OCI-M1 (cell line): ENCODE measurements around the gene NPHS1.
A peak's percentile ranks its signal among the peaks of the same experiment; 100 is the strongest.
"Not testable (repeated sequence)": the region's sequence is repeated elsewhere in the genome, so short reads cannot be mapped to it uniquely, and the experiment has no call there.

ENCODE experiments used
- DNase-seq: peaks from one replicate; lab custom pipeline; 2025; lab: John Stamatoyannopoulos, UW

The NPHS1 gene, protein sequence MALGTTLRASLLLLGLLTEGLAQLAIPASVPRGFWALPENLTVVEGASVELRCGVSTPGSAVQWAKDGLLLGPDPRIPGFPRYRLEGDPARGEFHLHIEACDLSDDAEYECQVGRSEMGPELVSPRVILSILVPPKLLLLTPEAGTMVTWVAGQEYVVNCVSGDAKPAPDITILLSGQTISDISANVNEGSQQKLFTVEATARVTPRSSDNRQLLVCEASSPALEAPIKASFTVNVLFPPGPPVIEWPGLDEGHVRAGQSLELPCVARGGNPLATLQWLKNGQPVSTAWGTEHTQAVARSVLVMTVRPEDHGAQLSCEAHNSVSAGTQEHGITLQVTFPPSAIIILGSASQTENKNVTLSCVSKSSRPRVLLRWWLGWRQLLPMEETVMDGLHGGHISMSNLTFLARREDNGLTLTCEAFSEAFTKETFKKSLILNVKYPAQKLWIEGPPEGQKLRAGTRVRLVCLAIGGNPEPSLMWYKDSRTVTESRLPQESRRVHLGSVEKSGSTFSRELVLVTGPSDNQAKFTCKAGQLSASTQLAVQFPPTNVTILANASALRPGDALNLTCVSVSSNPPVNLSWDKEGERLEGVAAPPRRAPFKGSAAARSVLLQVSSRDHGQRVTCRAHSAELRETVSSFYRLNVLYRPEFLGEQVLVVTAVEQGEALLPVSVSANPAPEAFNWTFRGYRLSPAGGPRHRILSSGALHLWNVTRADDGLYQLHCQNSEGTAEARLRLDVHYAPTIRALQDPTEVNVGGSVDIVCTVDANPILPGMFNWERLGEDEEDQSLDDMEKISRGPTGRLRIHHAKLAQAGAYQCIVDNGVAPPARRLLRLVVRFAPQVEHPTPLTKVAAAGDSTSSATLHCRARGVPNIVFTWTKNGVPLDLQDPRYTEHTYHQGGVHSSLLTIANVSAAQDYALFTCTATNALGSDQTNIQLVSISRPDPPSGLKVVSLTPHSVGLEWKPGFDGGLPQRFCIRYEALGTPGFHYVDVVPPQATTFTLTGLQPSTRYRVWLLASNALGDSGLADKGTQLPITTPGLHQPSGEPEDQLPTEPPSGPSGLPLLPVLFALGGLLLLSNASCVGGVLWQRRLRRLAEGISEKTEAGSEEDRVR (N-terminal part only)

DNA sequence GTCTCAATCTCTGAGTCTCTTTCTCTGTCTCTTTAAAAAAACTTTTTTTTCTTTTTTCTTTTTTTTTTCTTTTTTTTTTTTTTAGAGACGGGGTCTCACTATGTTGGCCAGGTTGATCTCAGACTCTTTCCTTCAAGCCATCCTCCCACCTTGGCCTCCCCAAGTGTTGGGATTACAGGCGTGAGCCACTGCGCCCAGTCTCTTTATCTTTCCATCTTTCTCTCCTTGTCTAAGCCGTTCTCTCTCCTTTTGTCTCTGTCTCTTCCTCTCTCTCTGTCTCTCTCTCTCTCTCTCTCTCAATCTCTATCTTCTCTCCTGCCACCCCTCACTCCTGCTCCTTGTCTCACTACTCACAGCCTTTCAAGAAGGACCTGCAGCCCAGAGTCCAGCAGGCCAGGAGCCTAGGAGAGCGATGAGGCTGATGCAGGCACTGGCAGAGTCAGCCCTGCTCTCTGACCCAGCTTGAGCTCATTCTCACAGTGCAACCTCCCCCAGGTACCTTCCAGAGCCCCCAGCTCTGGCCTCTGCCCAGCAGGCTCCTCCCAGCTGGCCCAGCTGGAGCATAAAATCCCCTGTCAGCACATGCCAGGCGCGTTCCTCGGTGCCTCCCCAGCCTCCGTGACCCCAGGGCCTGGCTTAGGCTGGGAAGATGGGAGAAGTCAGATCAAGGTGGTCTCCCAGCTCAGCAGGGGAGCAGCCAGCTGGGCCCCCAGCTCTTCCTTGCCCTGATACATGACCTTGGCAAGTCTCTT, at the start of gene NPHS1:
Gene NPHS1 (minus strand): TSS at position 476 of the 752 bp plus-strand sequence. CDS start 667 bp downstream, outside the sequence.
- no peak for DNase-seq

DNA sequence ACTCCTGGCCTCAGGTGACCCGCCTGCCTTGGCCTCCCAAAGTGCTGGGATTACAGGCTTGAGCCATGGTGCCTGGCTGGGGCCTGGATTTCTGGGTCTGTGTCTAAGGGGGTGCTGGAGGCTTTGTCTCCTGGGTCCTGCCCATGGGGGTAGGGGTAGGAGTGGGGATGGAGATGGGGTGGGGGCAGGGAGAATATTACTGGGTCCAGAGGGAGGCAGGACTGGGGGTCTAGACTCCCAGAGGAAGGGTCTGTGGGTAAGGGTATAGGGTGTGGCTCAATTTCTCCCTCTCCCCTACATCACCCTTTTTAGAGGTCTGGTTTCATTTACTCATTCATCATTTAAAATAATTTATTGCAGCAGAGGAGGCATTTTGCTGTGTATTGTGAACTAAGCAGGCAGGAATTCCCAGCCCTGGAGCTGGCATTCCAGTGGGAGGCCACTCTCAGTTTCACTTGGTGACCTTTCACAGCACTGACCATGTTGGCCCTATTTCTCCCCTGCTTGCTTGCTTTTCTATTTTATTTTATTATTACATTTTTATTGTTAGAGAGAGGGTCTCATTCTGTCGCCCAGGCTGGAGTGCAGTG, 48.8 kb upstream of the NPHS1 start:
- no peak for DNase-seq

DNA sequence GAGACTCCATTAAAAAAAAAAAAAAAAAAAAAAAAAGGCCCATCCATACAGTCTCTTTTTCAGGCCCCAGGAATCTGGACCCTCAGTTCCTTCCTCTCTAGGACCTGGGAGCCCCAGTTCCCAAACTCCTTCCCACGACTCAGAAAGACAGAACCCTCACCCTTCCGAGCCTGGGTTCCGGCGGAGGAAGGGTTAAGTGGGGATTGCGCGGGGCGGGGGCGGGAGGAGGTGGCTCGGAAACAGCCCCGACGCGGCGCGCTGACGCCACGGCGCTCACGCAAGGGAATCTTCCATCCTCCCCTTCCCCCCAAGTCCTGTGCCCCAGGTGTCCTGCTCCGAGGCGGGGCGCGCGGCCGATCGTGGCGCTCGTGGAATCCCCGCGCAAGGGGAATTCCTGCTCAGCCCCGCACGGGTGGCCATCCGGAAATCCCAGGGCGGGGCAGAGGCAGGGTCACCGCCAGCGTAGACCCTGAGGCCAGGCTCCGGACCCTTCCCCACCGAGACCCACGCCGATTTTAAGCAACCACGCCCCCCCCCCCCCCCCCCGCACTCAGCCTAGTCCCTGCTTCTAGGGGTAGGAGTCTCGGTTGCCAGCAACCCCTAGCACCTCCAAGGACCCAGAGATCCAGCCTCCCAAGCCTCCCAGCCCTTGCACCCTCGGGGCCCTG, 47.4 kb upstream of the NPHS1 start:
- peak; percentile 92 for DNase-seq

DNA sequence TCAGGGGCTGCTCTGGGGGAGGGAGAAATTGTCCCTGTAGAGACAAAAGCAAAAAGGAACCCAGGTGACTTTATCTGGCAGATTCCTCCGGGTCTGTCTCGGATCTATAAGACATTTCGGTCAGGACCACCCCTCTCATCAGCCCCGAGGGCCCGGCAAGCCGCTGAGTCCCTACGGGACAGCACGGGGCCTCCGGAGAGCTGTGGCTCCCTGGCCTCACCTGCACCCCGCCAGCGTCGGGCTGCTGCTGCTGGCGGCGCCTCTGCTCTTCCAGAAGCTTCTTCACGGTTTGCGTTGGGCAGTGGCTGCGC, 46.1 kb upstream of the NPHS1 start:
- DNase-seq = no peak

DNA sequence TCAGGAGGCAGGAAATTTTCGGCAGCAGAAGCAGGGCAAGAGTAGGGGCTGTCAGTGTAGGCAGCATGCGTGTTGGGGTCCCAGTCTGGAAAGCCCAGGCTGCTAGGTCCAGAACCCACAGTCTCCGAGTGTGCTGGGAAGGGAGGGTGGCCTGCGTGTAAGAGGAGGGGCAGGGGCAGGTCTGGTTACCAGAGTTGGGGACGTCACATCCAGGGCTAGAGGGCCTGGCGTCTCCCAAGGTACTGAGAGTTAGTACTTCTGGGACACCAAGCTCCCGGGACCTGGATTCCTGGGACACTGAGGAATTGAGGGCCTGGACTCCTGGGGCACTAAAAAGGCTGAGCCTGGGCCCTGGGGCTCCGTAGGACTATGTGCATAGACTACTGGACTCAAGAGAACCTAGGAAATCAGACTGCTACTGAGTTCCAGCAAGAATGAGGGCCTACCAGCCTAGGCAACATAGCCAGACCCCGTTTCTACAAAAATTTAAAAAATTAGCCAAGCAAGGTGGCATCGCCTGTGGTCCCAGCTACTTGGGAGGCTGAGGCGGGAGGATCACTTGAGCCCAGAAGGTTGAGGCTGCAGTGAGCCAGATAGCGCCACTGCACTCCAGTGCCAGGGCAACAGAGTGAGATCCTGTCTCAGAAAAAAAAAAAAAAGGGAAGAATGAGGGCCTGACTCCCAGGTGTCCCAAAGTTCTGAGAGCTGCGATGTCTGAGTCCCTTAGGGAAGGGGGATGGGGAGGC, 45.6 kb upstream of the NPHS1 start:
- DNase-seq = no peak

DNA sequence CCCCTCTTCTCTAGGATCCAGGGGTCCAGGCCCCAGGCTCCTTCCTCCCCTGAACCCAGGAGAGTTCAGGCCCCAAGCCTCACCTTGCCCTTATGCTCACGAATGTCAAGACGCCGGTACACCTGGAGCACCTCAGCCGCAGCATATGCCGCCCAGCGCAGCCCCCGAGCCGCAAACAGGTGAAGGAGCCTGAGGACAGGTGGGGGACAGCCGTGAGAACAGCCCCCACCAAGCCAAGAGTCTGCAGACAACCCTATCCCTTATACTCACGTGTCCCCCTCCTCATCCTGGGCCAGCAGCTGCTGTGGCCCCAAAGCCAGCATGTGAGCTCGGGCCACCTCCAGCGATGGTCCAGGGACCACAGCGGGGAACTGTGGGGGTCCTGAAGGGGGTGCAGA, 44.3 kb upstream of the NPHS1 start:
- no peak for DNase-seq

DNA sequence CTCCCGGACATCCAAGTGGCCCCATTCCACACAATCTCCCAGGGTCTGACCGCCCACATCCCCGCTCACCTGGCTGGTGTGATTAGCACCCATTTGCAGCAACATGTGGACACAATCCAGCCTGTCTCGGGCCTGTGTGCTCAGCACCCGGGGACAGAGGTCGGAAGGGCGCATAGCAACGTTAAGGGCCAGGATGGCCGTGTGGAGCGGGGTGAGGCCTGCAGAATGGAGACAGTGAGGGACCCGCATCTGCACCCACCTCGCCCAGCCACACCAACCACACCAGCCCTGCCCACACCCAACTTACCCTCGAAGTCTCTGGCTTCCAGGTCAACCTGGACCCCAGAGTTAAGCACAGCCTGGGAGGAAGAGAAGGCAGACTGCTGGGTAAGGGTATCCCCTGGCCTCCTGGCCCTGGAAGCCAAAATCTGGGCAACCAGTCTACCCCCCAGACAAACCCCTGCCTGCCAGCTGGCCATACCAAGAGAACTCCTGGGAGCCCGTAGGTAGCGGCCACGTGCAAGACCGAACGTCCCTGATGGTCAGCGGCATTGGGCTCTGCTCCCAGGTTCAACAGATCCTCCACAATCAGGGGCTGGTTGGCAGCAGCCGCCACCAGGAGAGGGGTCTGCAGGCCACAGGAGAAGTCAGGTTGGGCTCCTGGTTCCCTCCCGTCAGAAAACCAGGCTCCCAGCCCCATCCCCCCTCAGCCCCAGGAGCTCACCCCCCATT, 43.8 kb upstream of the NPHS1 start:
- no peak for DNase-seq

DNA sequence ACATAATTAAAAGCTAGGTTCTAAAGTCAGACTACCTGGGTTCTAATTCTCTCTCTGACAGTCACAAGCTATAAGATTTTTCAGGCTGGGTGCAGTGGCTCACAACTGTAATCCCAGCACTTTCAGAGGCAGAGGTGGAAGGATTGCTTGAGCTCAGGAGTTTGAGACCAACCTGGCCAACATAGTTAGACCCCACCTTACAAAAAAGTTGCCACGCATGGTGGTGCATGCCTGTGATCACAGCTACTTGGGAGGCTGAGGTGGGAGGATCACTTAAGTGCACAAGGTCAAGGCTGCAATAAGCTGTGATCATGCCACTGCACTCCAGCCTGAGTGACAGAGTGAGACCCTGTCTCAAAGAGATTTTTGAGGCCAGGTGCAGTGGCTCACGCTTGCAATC, 42.0 kb upstream of the NPHS1 start:
- DNase-seq = no peak

DNA sequence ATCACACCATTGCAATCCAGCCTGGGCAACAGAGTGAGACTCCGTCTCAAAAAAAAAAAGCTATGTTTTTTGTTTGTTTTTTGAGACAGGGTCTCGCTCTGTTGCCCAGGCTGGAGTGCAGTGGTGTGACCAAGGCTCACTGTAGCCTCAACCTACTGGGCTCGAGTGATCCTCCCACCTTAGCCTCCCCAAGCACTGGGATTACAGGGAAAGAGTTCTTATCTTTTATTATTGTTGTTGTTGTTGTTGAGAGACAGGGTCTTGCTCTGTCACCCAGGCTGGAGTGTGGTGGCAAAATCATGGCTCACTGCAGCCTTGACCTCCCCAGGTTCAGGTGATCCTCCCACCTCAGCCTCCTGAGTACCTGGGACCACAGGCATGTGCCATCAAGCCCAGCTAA, 39.5 kb upstream of the NPHS1 start:
- not testable (repeated sequence) for DNase-seq

DNA sequence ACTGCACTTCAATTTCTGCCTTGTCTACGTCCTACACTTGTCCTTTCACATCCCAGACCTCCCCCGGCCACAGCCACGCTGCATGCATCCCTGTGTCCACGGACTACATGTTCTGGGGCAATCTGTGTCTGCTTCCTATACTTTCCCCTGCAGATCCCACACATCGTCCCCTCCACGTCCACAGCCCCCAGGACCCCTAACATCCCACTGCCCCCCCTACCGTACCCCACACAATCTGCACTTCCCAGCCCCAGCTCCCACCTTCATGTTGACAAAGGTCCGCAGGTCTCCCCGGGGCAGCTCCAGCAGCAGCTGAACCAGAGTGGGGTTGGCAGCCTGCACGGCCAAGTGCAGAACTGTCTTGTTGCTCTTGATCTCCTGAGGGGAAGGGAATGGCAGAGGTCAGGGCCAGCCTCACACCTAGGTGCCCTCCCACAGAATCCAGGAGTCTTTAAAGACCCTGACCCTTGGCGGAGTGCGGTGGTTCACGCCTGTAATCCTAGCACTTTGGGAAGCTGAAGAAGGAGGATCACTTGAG, 37.9 kb upstream of the NPHS1 start:
- no peak for DNase-seq

DNA sequence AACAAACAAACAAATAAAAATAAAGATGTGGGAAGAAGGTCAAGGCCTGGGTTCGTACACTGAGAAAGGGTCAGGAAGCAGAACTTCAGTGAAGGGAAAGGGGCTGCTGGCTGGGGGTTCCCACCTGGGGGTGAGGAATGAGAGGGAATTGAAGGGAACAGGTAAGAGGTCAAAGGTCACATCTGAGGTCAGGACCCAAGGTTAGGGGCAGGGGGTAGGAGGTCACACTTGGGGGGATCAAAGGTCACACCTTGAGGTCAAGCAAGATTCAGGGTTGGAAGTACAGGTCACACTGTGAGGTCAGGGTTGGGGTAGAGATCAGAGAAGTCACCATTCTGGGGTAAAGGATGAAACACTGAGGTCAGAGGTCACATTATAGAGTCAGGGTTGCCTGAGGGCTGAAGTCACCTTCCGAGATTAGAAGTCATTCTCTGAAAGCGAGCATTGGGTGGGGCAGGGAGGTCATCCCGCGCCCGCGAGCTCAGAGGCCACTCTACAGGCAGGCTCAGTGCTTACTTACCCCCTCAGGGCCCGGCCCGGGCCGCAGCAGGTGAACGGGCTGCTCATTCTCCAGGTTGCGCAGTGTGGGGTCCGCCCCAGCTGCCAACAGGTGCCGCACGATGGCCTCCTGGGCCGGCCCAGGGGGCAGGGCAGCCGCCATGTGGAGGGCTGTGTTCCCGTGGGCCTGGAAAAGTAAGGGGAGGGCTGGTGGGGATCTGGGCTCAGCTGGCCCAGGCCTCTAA, 37.2 kb upstream of the NPHS1 start:
- DNase-seq = no peak

DNA sequence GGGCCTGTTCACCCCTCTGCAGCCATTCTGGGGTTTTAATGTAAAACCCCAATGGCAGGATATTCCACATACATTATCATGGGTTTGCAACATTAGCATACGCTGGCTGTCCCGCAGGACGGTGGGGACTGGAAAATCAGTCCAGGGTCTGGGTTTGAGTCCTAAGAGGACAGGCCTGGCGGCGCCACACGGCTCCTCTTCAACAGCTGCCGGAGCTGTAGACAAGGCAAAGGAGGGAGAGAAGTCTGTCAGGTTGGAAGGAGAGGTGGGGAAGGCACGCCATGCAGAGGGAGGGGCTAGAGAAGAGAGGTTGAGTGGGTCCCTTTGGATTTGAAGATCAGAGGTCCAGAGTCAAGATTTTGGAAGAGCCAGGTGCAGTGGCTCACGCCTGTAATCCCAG, 36.1 kb upstream of the NPHS1 start:
- no peak for DNase-seq

DNA sequence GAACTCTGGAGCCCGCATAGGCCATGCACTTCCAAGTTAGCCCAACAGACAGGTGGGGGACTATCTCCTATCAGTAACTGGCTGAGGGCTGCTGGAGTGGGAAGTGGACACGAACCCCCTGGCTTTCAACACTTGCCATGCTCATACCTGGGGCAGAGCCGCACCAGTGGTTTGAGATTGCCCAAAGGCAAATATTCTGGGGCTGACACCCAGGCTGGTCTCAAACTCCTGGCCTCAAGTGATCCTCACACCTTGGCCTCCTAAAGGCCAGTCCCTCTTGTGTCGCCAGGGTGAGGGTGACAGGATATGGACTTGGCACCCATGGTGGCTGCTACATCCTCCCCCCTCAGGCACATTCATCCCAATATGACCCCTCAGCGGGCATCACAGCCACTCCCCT, 34.9 kb upstream of the NPHS1 start:
- DNase-seq = no peak

DNA sequence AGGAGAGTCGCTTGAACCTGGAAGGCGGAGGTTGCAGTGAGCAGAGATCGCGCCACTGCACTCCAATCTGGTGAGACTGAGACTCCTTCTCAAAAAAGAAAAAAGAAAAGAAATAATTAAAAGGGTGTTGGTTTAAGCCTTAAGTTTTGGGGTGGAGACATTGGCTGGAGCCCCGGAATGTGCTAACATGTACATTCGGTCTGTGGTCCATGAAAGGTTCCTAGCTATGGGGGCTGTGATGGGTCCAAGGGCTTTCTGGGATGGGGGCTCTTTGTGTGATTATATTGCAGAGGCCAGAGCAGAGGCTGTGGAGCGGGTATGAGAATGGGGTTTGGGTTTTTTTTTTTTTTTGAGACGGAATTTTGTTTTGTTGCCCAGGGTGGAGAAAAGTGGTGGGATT, 33.6 kb upstream of the NPHS1 start:
- DNase-seq = no peak

DNA sequence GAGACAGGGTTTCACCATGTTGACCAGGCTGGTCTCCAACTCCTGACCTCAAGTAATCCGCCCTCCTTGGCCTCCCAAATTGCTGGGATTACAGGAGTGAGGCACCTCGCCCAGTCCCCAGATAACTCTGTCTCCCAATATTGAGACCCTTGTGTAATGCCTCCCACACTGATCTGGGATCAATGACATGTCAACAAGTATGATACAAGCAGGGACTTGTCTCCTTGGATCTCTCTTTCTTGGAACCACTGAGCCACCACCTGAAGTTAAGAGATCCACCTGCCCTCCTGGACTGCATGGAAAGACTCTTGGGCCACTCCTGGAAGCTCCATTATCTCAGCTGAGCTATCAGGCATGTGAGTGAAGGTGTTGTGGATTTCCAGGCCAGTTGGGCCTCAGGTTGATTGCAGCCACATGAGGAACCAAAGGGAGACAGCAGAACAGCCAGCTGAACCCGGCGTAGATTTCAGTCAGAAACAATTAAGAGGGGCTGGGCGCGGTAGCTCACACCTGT, 33.0 kb upstream of the NPHS1 start:
- no peak for DNase-seq

DNA sequence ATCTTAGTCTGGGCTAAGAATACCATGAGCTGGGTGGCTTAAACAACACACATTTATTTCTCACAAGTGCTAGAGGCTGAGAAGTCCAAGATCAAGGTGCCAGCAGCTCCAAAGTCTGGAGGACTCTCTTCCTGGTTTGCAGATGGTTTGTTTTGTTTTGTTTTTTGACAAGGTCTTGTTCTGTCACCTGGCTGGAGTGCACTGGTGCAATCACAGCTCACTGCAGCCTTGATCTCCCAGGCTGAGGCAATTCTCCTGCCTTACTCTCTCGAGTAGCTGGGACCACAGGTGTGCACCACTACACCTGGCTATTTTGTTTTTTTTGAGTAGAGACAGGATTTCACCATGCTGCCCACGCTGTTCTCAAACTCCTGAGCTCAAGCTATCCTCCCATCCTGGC, 31.6 kb upstream of the NPHS1 start:
- DNase-seq = no peak

DNA sequence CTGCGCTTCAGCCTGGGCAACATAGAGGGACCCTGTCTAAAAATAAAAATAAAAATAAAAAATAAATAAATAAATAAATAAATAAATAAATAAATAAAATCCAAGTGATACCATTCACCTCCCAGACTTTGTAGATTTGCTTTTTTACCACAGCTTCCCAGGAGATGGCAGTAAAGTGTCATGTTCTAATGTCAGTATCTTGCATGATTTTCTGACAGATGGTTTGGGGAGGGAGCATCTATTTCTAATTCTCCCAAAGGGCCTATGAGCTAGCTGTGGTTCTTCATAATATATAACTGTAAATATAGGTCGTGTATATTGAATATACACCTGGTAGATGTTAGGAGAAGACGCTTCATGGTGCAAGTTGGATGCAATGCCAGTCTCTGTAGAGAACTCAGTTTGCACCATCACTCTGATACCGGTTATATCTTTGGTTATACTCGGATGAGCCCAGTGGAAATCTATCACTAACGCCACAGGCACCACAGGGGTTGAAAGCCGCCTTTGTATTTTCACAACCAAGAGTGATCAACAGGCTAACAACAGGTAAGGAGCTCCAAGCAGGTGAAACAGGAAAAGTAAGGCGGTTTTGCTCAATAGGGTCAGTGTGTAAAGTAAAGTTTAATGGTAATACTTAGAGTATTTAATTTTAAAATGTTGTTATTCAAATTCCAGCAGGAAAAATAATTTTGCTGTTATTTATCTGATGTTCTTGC, 30.0 kb upstream of the NPHS1 start:
- peak; percentile 89 for DNase-seq

DNA sequence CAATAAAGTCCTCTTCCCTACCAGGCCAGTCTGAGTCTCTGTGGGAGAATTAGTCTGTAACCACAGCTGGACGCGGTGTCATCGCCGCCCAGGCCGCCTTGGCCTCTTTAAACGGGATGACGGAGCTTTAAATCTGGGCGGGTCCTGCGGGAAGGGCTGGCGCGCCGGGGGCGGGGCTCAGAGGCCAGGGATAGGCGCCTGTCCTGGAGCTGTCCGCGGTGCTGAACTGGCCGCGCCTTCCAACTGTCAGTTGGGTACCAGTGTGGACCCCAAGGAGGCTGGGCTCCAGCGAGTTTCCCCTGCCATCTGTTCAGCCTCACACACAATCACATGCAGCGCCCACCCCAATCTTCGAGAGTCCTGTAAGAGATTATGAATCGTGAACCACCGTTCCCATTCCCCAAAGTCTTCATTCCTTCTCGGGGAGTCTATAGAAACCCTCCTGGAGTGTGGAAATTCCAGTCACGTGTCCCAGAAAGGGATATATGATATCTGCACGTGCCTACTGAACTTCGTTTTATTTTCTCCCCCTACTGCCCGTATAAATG, 27.5 kb upstream of the NPHS1 start:
- DNase-seq = peak; percentile 97
